GM03348 (cell line): ENCODE measurements around the gene FMN1.

Experiments
- DNase-seq: peaks from one replicate; pipeline ENCODE4 v3.0.0; 2012; ENCODE audit warnings: low spot score

Gene FMN1

DNA sequence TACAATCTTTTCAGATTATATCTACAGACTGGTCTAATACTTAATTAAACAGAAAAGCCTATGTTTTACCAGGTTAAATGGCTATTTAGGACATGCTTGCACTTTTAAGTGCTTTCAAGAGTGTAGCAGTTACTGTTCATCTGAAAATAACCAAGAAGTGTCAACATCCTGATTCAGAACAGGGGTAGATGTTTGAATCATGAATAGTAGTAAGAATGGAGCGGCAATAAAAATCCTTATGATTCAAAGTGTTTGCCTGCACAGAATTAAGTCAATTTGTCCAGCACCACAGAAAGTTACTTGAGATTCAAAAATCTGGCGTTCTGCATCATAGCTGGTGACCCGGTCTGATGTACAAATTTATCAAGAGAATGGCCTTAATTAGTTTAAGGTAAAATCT lies 428.4 kb downstream of the FMN1 start:
- DNase-seq, result no peak

DNA sequence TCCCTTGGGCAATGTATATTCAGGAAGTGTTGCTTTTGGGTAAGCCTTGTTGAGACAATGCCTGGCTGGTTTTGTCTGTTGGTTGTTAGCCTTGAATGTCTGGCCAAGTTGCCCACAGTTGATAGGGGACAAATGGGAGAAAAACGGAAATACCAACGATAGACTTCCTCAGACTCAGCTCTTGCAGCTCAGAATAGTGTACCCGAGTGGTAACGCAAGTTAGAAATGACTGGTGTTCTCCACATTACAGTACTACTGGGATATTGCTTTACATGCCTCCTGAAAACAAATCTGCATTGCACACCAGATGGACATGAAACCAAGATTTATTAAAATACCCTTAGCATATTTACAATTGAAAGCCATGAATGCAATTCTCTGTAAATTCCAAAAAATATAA lies 429.3 kb downstream of the FMN1 start:
- DNase-seq, result no peak

GRCh38 chr15:32763295-32763694 lies 431.2 kb downstream of the FMN1 start:
- no peak for DNase-seq

DNA sequence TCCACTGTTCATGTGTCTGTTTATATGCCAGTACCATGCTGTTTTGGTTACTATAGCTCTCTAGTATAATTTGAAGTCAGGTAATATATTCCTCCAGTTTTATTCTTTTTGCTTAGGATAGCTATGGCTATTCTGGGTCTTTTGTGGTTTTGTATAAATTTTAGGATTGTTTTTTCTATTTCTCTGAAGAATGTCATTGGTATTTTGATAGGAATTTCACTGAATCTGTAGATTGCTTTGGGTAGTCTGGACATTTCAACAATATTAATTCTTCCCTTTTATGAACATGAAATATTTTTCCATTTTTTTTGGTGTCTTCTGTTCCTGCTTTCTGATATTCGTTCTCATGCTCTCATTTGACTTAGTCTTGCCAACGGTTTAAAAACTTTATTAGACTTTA lies 437.1 kb downstream of the FMN1 start:
- DNase-seq, result no peak

GRCh38 chr15:32750979-32751378 lies 443.5 kb downstream of the FMN1 start:
- no peak for DNase-seq

DNA sequence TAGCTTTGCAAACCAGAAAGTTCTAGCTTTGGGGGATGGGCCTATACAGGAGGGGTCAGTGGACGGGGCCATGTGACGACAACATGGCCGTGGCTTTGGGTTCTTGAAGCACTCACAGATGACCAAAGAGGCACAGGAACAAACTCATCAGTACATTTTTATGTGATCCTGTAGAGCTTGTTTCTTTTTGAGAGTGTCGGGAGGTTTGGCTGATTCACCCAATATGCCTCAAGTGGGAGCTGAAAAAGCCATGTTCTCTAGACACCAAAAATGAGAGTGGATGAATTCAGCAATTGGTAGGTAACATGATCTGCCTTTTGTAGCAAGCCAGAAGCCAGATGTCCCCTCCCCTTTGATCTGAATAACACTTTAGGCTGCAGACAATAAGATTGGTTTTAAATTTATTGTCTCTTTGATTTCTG lies 446.6 kb downstream of the FMN1 start:
- peak; percentile 40 for DNase-seq

- peak; percentile 30 for DNase-seq
Measured at GRCh38 chr15:32746116-32746857, 448.2 kb downstream of the FMN1 start.

DNA sequence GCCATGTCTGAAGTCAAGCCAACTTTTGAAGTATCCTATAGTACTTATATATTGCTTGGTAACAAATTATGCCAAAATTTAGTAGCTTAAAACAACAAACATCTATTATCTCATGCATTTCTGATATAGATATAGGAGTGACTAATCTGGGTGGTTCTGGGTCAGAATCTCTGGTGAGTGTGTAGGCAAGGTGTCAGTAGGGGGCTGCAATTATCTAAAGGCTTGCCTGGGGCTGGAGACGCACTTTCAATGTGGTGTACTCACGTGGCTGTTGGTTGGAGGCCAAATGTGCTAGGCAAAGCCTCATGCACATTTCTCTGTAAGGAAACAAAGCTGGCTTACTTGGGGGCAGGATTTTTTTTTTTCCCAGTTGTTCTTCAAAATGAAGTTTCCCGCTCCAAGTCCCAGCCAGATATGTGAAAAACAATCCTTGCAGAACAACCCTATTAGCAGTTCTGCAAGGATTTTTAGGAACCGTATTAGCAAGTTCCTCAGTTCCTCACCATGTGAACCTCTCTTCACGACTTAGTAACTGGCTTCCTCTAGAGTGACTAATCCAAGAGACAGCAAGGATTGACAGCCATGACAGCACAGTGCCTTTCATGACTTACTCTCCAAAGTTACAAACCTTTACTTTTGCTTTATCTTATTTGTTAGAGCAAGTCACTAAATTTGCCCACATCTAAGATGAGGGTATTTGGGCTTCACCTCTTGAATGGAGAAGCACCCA lies 450.9 kb downstream of the FMN1 start:
- DNase-seq, result no peak

GRCh38 chr15:32739522-32740063 lies 454.9 kb downstream of the FMN1 start:
- no peak for DNase-seq

- DNase-seq, result no peak
Measured at GRCh38 chr15:32738666-32739065, 455.8 kb downstream of the FMN1 start.

GRCh38 chr15:32737304-32737703 lies 457.2 kb downstream of the FMN1 start:
- DNase-seq, result no peak

DNA sequence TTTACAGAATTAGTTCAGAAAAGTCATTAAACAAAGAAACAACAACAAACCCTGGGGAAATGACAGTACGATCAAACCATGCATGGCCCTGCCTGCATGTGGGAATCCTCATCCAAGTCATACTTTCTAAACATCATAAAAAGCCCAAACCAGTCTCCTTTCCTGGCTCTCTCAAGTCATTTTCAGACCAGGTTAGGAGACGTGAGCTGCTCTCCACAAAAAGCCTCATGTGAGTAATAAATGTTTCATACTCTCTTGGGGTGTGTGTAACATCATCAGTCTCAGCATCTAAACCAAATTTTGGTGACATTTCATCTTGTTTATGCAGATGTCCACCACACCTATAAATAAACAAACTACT lies 457.8 kb downstream of the FMN1 start:
- no peak for DNase-seq

DNA sequence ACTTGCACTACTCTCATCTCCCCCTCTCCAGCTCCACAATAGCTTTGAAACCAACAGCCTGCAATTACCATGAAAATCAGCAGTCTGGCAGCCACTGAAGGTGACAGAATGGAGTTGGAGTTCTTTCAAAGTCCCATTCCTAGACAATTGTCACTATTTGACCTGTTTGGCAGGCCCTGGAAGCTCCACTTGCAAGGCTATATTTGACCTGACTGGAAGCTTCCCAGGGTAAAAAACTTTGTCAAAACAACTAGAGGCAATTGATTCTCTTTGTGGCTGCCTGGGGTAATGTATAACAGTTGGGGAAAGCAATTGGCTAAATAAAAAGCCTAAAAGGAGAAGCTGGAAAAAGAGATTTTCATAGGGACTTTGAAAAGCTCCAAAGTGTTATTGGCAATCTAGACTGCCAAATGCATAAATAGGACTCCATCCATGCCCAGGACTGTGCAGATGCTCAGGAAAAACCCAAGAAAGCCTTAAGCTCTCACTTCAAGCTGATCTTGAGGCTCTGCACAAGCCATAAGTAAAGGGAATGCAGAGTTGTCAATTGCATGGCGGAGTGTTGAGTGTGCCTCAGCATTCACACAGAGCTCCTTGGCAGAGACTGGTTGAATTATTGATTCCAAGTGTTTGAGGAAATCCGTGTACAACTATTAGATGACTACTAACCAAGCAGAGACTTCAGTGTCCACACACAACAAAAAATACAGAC lies 458.4 kb downstream of the FMN1 start:
- no peak for DNase-seq

DNA sequence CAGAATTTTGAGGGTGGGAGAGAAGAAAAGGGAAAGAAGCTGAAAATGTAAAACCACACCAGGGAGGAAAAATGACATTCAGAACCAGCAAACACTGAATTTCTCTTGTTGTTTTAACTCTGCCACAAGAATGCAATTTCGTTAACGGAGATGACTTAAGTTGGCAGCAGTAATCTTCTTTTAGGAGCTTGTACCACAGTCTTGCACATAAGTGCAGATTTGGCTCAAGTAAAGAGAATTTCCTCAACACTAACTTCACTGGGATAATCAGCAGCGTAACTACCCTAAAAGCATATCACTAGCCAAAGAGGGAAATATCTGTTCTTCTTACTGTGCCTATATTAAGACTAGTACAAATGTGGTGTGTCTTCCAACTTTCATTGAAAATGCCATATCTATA lies 461.2 kb downstream of the FMN1 start:
- DNase-seq, result no peak

- no peak for DNase-seq
Measured at GRCh38 chr15:32732574-32733157, 461.8 kb downstream of the FMN1 start.

DNA sequence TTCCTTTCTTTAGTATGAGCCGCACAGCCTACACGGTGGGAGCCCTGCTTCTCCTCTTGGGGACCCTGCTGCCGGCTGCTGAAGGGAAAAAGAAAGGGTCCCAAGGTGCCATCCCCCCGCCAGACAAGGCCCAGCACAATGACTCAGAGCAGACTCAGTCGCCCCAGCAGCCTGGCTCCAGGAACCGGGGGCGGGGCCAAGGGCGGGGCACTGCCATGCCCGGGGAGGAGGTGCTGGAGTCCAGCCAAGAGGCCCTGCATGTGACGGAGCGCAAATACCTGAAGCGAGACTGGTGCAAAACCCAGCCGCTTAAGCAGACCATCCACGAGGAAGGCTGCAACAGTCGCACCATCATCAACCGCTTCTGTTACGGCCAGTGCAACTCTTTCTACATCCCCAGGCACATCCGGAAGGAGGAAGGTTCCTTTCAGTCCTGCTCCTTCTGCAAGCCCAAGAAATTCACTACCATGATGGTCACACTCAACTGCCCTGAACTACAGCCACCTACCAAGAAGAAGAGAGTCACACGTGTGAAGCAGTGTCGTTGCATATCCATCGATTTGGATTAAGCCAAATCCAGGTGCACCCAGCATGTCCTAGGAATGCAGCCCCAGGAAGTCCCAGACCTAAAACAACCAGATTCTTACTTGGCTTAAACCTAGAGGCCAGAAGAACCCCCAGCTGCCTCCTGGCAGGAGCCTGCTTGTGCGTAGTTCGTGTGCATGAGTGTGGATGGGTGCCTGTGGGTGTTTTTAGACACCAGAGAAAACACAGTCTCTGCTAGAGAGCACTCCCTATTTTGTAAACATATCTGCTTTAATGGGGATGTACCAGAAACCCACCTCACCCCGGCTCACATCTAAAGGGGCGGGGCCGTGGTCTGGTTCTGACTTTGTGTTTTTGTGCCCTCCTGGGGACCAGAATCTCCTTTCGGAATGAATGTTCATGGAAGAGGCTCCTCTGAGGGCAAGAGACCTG lies 463.5 kb downstream of the FMN1 start:
- peak; percentile 55 for DNase-seq

DNA sequence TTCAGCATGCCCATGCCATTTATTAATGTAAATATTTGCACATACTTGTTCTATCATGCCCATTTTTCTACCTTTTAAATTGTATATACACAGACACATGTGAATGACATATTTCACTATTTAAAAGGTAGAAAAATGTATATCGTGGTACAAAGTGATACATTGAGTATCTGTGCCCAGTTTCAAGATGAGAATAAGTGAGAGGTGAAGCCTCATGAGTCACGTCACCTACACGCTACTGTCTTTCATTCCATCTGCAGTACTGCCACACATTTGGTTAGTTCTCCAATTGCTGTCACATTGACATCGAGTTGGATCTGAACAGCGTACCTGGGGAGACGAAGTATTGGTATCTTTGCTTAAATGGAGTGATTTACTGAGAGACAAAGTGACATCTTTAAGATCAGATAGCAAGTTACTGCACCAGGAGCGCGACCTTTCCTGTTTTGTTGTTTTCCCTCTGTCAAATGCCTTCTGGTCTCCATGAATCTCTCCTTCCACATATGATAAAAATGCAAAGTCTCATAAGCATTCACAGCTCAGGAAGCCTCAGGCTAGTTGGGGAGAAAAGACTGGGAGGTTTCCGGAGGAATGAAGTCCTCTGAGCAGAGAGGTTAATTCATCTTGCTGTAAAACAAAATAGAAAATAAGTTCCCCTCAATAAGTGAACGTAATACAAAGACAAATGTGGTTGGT lies 464.7 kb downstream of the FMN1 start:
- DNase-seq, result no peak

GRCh38 chr15:32723171-32723948 lies 471.2 kb downstream of the FMN1 start:
- DNase-seq, result no peak

DNA sequence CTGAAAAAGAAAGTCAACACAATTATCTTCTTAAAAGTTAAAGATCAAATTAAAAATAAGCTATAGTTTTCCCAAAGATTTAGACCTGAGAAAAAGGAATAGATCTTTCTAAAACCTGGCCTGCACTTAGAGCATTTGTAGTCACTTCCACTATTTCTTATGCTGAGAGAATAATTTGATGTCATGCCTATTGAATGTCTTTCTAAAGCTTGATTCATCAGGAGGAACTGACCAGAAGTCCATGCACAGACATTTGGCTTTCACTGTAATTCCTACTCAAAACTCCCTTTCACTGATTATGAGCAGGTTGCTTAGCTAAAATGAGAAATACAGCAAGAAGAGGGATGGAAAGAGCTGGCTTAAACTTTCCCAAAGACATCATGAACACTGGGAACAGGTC lies 472.4 kb downstream of the FMN1 start:
- no peak for DNase-seq

GRCh38 chr15:32721596-32721995 lies 472.9 kb downstream of the FMN1 start:
- DNase-seq, result no peak
